LNCAP (cell line): ENCODE data around the gene PRKAR2B.

ENCODE experiments used
- TF ChIP-seq, protein P1 (sequence below): fragments of 450-650 bp; IDR thresholded peaks from 2 replicates; pipeline ENCODE4 v1.5.1; 2017; ENCODE audit warnings: mild to moderate bottlenecking

Gene PRKAR2B

DNA sequence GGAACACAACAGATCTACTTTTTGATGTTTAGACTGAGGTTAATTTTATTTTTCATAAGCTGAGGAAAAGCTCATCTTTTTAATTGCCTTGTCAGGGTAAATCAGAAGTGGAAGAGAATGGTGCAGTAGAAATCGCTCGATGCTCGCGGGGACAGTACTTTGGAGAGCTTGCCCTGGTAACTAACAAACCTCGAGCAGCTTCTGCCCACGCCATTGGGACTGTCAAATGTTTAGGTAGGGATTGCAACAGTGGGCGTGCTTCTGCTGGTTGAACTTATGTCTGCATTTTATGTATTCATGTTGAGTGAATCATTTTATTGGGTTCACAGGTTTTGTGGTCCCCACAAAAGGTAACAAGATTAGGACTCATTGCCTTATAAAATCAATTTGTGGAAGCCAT, 112.6 kb downstream of the PRKAR2B start:
- TF ChIP-seq, protein P1, sequence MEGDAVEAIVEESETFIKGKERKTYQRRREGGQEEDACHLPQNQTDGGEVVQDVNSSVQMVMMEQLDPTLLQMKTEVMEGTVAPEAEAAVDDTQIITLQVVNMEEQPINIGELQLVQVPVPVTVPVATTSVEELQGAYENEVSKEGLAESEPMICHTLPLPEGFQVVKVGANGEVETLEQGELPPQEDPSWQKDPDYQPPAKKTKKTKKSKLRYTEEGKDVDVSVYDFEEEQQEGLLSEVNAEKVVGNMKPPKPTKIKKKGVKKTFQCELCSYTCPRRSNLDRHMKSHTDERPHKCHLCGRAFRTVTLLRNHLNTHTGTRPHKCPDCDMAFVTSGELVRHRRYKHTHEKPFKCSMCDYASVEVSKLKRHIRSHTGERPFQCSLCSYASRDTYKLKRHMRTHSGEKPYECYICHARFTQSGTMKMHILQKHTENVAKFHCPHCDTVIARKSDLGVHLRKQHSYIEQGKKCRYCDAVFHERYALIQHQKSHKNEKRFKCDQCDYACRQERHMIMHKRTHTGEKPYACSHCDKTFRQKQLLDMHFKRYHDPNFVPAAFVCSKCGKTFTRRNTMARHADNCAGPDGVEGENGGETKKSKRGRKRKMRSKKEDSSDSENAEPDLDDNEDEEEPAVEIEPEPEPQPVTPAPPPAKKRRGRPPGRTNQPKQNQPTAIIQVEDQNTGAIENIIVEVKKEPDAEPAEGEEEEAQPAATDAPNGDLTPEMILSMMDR: no peak

DNA sequence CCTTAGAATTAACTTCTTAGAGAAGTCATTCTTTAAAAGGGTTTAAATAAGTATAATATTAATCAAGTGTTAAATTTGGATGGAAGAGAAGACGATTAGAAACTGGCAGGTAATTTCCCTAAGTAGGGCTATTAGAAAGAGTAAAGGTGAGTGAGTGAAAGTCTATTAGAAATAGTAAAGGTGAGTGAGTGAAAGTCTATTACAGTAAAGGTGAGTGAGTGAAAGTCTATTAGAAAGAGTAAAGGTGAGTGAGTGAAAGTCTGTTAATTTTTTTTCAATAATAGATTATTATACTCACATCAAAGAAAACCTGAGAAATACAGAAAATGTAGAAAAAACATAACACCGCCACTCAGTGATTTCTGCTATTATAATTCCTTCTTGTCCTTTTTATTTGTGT, 113.5 kb downstream of the PRKAR2B start:
- TF ChIP-seq, protein P1: no peak

DNA sequence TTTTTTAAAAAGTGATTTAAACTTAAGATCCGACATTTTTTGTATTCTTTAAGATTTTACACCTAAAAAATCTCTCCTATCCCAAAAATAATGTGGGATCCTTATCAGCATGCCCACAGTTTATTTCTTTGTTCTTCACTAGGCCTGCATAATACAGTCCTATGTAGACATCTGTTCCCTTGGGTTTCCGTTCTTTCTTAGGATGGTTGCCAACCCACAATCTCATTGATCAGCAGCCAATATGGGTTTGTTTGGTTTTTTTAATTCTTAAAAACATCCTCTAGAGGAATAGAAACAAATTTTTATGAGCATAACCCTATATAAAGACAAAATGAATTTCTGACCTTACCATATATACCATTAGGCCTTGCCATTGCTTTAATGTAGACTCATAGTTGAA, 115.9 kb downstream of the PRKAR2B start:
- TF ChIP-seq, protein P1: no peak

DNA sequence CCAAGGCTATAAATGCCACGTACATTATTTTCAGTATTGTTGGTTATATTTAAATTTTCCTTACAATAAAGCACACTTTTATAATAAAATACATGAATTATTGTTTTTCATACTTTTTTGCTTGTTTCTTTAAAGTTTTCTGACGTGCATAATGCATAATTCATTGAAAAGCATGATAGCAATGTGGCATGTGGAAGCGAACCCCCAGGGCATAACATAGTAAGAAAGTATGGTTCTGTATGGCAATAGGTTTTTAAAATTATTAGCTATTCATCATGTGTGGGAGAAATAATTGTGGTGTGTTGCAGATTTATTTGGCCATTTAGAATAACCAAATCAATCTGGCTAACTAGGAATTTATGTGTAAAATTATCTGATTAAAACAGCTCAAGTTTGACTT, 116.9 kb downstream of the PRKAR2B start:
- TF ChIP-seq, protein P1: no peak

DNA sequence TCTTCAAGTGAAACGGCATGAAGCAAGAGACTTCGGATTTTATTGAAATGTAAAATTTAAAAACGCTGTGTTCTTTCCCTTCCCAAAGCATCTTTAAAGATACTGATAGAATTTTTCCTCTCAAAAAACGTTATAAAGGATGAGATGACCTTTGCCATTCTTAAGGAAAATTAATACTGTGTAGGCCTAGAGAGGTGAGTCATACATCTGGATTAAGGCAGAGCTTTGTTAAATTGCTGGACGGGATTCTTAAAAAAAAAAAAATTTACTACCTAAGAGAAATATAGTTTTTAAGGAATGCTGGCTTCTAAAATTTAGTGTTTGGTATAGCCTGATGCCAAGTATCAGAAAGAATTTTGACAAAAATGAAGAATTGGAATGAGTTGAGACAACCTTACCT, 118.0 kb downstream of the PRKAR2B start:
- TF ChIP-seq, protein P1: no peak

DNA sequence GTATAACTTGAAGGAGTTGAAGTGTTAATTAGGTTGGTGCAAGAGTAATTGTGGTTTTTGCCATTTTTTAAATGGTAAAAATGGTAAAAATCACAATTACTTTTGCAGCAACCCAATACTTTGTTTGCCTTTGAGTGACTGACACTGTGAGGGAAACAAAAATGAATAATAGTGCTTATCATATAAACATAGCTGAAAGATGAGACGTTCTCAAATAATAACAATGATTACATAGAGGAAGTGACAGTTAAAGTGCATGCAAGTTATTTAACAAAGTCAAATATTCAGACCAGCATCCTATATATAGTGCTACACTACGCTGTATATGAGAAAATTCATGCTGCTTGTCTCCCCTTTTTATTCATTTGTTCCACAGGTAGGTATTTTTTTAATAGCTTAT, 119.6 kb downstream of the PRKAR2B start:
- TF ChIP-seq, protein P1: no peak

DNA sequence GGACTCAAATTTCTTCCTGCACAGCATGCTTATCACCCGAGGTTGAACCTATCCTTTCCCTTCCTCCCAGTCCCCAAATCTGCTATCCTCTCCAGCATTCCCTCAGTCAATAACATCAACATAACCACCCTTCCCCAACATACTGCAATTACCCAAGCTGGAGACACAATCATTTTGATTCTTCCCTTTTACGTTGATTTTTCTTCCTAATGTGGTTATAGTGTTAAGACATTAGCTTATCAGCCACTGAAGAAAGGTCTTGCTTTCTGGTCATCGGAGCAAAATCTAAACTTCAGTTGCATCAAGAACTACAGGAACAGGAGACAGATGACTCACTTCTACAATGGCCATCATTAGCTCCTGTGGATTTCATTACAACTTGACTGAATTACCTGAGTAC, 120.8 kb downstream of the PRKAR2B start:
- TF ChIP-seq, protein P1: no peak

DNA sequence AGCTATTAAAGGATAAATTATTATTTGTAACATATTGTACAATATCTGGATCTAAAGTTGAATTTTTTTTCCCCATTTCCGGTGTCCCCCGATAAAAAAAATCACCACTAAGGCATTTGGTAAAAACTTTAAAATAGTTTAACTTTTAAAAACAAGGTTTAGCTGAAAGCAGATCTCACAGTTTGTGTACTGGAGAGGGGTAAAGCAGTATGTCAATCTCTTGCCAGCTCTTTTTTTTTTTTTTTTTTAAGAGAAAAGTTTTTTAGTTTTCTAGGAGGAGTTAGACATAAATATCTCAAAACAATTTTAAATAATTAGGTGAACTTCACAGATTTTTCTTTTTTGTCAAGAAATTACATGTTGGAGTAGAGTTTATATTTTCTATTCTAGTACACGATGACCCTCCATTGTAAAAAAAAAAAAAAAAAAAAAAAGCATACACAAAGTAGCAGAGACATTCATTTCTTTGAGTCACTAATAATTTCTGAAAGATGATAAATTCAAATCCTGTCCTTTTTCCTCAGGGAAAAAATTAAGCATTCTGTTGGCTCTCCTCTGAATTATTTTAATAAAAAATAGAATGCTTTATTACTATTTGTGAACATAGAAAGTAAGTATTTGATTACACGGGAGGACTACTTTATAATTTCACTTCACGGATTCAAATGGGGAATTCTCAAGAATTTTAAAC, 122.4 kb downstream of the PRKAR2B start:
- TF ChIP-seq, protein P1: no peak
